Activated gamma-delta T cell treated with Interleukin-2 at 50 U/mL for 16 hours (primary cell): ENCODE results near the gene FBXW8.

Experiments
- DNase-seq: peaks from one replicate; pipeline ENCODE4 v3.0.0-alpha.2; 2020

FBXW8 gene

GRCh38 chr12:117002051-117002817 is 91.5 kb downstream of the FBXW8 start:
- no peak for DNase-seq

GRCh38 chr12:117003883-117004404 is 93.2 kb downstream of the FBXW8 start:
- DNase-seq: no peak

GRCh38 chr12:117005417-117006046 is 94.8 kb downstream of the FBXW8 start:
- no peak for DNase-seq

- DNase-seq: no peak
Observed at GRCh38 chr12:117006333-117006732, 95.6 kb downstream of the FBXW8 start.

GRCh38 chr12:117007577-117007976 is 96.8 kb downstream of the FBXW8 start:
- DNase-seq: no peak

- DNase-seq: no peak
Observed at GRCh38 chr12:117009759-117010158, 99.0 kb downstream of the FBXW8 start.

- no peak for DNase-seq
Observed at GRCh38 chr12:117010693-117011451, 100.1 kb downstream of the FBXW8 start.

- no peak for DNase-seq
Observed at GRCh38 chr12:117011988-117012805, 101.4 kb downstream of the FBXW8 start.

- no peak for DNase-seq
Observed at GRCh38 chr12:117013726-117014125, 103.0 kb downstream of the FBXW8 start.

GRCh38 chr12:117014342-117014887 is 103.7 kb downstream of the FBXW8 start:
- DNase-seq: no peak

- DNase-seq: no peak
Observed at GRCh38 chr12:117015811-117016210, 105.1 kb downstream of the FBXW8 start.

- DNase-seq: no peak
Observed at GRCh38 chr12:117017807-117018206, 107.1 kb downstream of the FBXW8 start.

GRCh38 chr12:117018276-117018675 is 107.5 kb downstream of the FBXW8 start:
- DNase-seq: no peak

- DNase-seq: no peak
Observed at GRCh38 chr12:117018685-117019084, 107.9 kb downstream of the FBXW8 start.

- DNase-seq: no peak
Observed at GRCh38 chr12:117019866-117020265, 109.1 kb downstream of the FBXW8 start.

GRCh38 chr12:117020536-117021220 is 109.9 kb downstream of the FBXW8 start:
- no peak for DNase-seq

GRCh38 chr12:117022465-117022864 is 111.7 kb downstream of the FBXW8 start:
- DNase-seq: no peak

- DNase-seq: no peak
Observed at GRCh38 chr12:117023998-117024960, 113.5 kb downstream of the FBXW8 start.

- DNase-seq: no peak
Observed at GRCh38 chr12:117024961-117025480, 114.3 kb downstream of the FBXW8 start.

- DNase-seq: peak; percentile 20
Observed at GRCh38 chr12:117025481-117026151, 114.9 kb downstream of the FBXW8 start.
